NB4 (cell line): ENCODE data around the gene SLC36A2.

Experiments
- DNase-seq: peaks from one replicate; pipeline ENCODE4 v3.0.0; 2010; ENCODE audit warnings: low read depth
- H3K4me3 ChIP-seq: one replicate; pipeline ENCODE4 v1.5.1; 2011; ENCODE audit warnings: mild to moderate bottlenecking, low read depth, low read length, moderate library complexity
- MYC ChIP-seq: IDR thresholded peaks from 2 replicates; pipeline ENCODE4 v1.6.1; 2011; ENCODE audit warnings: low read depth, low read length
- POLR2A ChIP-seq: IDR thresholded peaks from 2 replicates; pipeline ENCODE4 v1.6.1; 2011; ENCODE audit warnings: mild to moderate bottlenecking; ENCODE audit not compliant: insufficient read length; ENCODE audit errors: extremely low read depth
- TF ChIP-seq, protein P1 (sequence below): IDR thresholded peaks from one replicate; pipeline ENCODE4 v1.5.1; 2012; ENCODE audit warnings: low read depth, low read length
- TF ChIP-seq, protein P2 (sequence below): IDR thresholded peaks from 2 replicates; pipeline ENCODE4 v1.6.1; 2011; ENCODE audit warnings: low read depth, low read length

SLC36A2 gene

GRCh38 chr5:151357097-151357496 lies 9.7 kb upstream of the SLC36A2 start:
- no peak overlapping the region for H3K4me3 ChIP-seq
- DNase-seq = no peak
- no peak for TF ChIP-seq MYC
- TF ChIP-seq POLR2A = no peak
- TF ChIP-seq, protein P1, sequence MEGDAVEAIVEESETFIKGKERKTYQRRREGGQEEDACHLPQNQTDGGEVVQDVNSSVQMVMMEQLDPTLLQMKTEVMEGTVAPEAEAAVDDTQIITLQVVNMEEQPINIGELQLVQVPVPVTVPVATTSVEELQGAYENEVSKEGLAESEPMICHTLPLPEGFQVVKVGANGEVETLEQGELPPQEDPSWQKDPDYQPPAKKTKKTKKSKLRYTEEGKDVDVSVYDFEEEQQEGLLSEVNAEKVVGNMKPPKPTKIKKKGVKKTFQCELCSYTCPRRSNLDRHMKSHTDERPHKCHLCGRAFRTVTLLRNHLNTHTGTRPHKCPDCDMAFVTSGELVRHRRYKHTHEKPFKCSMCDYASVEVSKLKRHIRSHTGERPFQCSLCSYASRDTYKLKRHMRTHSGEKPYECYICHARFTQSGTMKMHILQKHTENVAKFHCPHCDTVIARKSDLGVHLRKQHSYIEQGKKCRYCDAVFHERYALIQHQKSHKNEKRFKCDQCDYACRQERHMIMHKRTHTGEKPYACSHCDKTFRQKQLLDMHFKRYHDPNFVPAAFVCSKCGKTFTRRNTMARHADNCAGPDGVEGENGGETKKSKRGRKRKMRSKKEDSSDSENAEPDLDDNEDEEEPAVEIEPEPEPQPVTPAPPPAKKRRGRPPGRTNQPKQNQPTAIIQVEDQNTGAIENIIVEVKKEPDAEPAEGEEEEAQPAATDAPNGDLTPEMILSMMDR = no peak
- TF ChIP-seq, protein P2, sequence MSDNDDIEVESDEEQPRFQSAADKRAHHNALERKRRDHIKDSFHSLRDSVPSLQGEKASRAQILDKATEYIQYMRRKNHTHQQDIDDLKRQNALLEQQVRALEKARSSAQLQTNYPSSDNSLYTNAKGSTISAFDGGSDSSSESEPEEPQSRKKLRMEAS = no peak

GRCh38 chr5:151351671-151352070 lies 4.3 kb upstream of the SLC36A2 start:
- no peak overlapping the region for H3K4me3 ChIP-seq
- no peak for DNase-seq
- TF ChIP-seq, protein P2 = no peak
- TF ChIP-seq POLR2A (no peak), MYC (no peak)
- TF ChIP-seq, protein P1 = no peak

DNA sequence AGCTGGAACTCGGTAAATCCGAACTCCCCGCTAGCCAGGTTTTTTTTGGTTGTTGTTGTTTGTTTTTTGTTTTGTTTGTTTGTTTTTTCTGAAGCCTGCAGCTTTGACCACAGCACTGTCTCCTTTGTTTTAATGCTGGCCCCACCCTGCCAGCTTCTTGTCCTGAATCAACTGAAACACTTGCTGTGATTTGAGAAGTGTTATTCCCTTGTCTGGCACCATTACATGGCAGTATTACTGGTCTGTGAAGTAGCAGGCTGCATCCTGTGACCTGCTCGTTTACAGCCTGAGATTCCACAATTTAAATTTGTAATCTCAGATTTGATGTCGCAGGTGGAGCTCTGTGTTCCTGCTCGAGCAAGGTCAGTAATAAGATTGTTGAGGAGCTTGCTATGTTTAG lies 1.4 kb upstream of the SLC36A2 start:
- H3K4me3 ChIP-seq = no peak overlapping the region
- no peak for DNase-seq
- no peak for TF ChIP-seq POLR2A
- no peak for TF ChIP-seq MYC
- TF ChIP-seq, protein P1 = no peak
- TF ChIP-seq, protein P2 = no peak

DNA sequence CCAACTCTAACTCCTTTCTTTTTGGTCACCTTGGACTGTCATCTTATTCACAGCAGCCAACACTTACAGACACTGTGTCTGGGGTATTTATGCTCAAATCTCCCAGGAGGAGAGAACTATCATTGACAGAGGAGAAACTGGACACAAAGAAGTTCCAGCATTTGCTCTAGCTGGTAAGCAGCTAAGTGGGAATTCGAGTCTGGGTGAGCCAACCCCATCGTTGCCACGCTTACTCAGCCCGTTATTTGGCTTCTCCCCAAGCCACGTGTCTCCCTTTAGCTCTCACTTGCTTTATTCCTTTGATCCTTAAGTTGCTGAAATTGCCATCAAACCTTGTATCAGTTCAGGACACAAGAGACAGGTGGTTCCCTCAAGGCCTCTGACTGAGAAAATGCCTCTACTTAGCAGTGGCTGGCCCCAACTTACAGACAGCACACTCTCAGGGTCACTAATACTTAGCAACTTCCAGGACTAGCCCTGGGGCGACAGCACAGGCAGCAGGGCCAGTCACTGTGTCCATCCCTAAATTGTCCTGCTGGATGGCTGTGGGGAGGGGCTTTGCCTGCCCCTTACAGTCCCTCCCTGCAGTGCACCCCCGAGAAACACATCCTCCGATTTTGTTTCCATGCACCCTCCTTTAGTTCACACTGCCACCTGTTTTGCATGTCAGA lies 1.4 kb downstream of the SLC36A2 start:
- TF ChIP-seq POLR2A (no peak), MYC (no peak)
- TF ChIP-seq, protein P2 = no peak
- TF ChIP-seq, protein P1 = no peak
- no peak overlapping the region for H3K4me3 ChIP-seq
- no peak for DNase-seq

DNA sequence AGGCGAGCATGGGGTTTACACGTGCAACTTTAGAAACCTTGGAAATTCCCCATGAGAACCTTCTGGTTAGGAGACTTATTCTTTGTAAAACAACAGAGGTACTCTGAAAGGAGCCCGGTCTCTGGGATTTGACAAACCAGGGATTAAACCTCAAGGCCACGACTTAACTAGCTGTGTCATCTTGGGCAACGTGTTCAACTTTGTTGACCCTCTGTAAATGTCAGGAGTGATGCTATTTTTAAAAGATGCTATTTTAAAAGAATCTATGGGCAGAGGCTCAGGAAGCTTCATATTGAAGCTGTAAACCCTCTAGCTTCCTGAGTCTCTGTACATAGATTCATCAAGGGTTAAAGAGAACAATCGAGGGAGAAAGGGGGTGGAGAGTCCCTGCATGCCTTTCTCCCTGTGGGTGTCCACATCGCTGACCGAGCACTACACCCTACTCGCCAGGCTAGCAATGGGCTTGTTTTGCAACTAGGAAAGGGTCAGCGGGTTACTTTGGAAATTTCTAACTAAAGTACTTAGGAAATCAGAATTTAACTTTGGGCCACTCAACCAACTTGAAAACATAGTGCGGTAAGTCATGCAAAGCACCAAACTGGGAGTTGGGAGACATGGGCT lies 2.1 kb downstream of the SLC36A2 start:
- TF ChIP-seq, protein P1 = no peak
- TF ChIP-seq POLR2A (no peak), MYC (no peak)
- TF ChIP-seq, protein P2 = no peak
- no peak for DNase-seq
- no peak overlapping the region for H3K4me3 ChIP-seq
